Stimulated activated naive CD8-positive, alpha-beta T cell treated with anti-CD3 and anti-CD28 coated beads, Interleukin-15, Interleukin-2, amounts not matched to agents 100 ng/mL and 50 ng/mL, for 24 hours (primary cell): Measurements from ENCODE around the gene EEFSEC.

Experiments used
- H3K27ac Mint-ChIP-seq: one replicate; pipeline ENCODE4 v1.8.0; 2021; ENCODE audit warnings: mild to moderate bottlenecking, mixed read lengths
- H3K27me3 Mint-ChIP-seq: one replicate; pipeline ENCODE4 v1.8.0; 2021; ENCODE audit warnings: mixed read lengths
- H3K36me3 Mint-ChIP-seq: one replicate; pipeline ENCODE4 v1.8.0; 2021; ENCODE audit warnings: low read depth, mixed read lengths
- H3K4me1 Mint-ChIP-seq: one replicate; pipeline ENCODE4 v1.8.0; 2021; ENCODE audit warnings: low read depth, mixed read lengths
- H3K4me3 Mint-ChIP-seq: one replicate; pipeline ENCODE4 v1.8.0; 2021; ENCODE audit warnings: mild to moderate bottlenecking, mixed read lengths
- H3K9me3 Mint-ChIP-seq: one replicate; pipeline ENCODE4 v1.8.0; 2021; ENCODE audit warnings: mixed read lengths

Gene EEFSEC

GRCh38 chr3:128432971-128433836 lies 279.9 kb downstream of the EEFSEC start:
- H3K27me3 Mint-ChIP-seq, result peaks cover 35% of the 10 kb centered on the region
- peaks cover 10% of the 10 kb centered on the region for H3K4me1 Mint-ChIP-seq
- no peak overlapping the region for H3K4me3 Mint-ChIP-seq
- H3K27ac Mint-ChIP-seq, result no peak overlapping the region
- H3K9me3 Mint-ChIP-seq, result no peaks in the 10 kb centered on the region
- H3K36me3 Mint-ChIP-seq, result no peaks in the 10 kb centered on the region

GRCh38 chr3:128433837-128434165 lies 280.5 kb downstream of the EEFSEC start:
- peaks cover 34% of the 10 kb centered on the region for H3K27me3 Mint-ChIP-seq
- H3K36me3 Mint-ChIP-seq, result no peaks in the 10 kb centered on the region

GRCh38 chr3:128434524-128434923 lies 281.2 kb downstream of the EEFSEC start:
- no peak overlapping the region for H3K4me3 Mint-ChIP-seq
- H3K36me3 Mint-ChIP-seq, result no peaks in the 10 kb centered on the region
- peaks cover 10% of the 10 kb centered on the region for H3K4me1 Mint-ChIP-seq
- H3K27ac Mint-ChIP-seq, result no peak overlapping the region
- peaks cover 35% of the 10 kb centered on the region for H3K27me3 Mint-ChIP-seq
- no peaks in the 10 kb centered on the region for H3K9me3 Mint-ChIP-seq

More at GRCh38 chr3:128433837-128434165, 280.5 kb downstream of the EEFSEC start:
- Mint-ChIP-seq H3K4me1 (peaks cover 10% of the 10 kb centered on the region), H3K27ac (no peak overlapping the region), H3K9me3 (no peaks in the 10 kb centered on the region), H3K4me3 (no peak overlapping the region)

- H3K27ac Mint-ChIP-seq, result no peak overlapping the region
- H3K36me3 Mint-ChIP-seq, result no peaks in the 10 kb centered on the region
- peaks cover 10% of the 10 kb centered on the region for H3K4me1 Mint-ChIP-seq
- H3K9me3 Mint-ChIP-seq, result no peaks in the 10 kb centered on the region
- H3K4me3 Mint-ChIP-seq, result no peak overlapping the region
- peaks cover 35% of the 10 kb centered on the region for H3K27me3 Mint-ChIP-seq
These were observed 281.8 kb downstream of the EEFSEC start for GRCh38 chr3:128435058-128435457.

- Mint-ChIP-seq H3K9me3 (no peaks in the 10 kb centered on the region), H3K27me3 (peaks cover 33% of the 10 kb centered on the region)
These were observed 282.3 kb downstream of the EEFSEC start for GRCh38 chr3:128435561-128435960.

DNA sequence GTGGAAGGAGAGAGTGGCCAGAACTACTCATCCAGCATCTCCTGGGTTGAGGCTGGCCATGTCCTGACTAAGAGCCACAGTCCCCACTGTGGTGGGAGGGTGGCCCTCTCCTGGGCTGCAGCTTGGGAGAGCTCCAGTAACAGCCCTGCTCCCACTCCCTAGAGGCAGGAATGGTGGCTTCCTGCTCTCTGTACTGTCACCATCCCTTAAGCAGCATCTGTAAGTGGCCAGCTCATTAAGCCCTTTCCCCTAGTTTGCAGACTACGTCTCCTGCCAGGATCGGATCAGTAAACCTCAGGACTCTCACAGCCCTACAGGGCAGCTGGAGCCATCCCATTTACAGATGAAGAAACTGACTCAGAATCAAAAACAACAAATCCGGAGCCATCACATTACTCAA lies 282.9 kb downstream of the EEFSEC start:
- H3K4me3 Mint-ChIP-seq, result no peak overlapping the region
- H3K36me3 Mint-ChIP-seq, result no peaks in the 10 kb centered on the region
- no peaks in the 10 kb centered on the region for H3K9me3 Mint-ChIP-seq
- no peak overlapping the region for H3K27ac Mint-ChIP-seq
- peaks cover 10% of the 10 kb centered on the region for H3K4me1 Mint-ChIP-seq
- peaks cover 27% of the 10 kb centered on the region for H3K27me3 Mint-ChIP-seq

More at GRCh38 chr3:128435561-128435960, 282.3 kb downstream of the EEFSEC start:
- H3K27ac Mint-ChIP-seq, result no peak overlapping the region
- peaks cover 10% of the 10 kb centered on the region for H3K4me1 Mint-ChIP-seq
- H3K4me3 Mint-ChIP-seq, result no peak overlapping the region
- no peaks in the 10 kb centered on the region for H3K36me3 Mint-ChIP-seq

- H3K27ac Mint-ChIP-seq, result no peak overlapping the region
- H3K36me3 Mint-ChIP-seq, result no peaks in the 10 kb centered on the region
- no peaks in the 10 kb centered on the region for H3K4me1 Mint-ChIP-seq
- peaks cover 14% of the 10 kb centered on the region for H3K27me3 Mint-ChIP-seq
- no peak overlapping the region for H3K4me3 Mint-ChIP-seq
- H3K9me3 Mint-ChIP-seq, result no peaks in the 10 kb centered on the region
These were observed 285.3 kb downstream of the EEFSEC start for GRCh38 chr3:128438488-128439072.

GRCh38 chr3:128439226-128439625 lies 285.9 kb downstream of the EEFSEC start:
- Mint-ChIP-seq H3K36me3 (no peaks in the 10 kb centered on the region), H3K27me3 (peaks cover 9% of the 10 kb centered on the region), H3K4me1 (no peaks in the 10 kb centered on the region), H3K27ac (no peak overlapping the region), H3K4me3 (no peak overlapping the region), H3K9me3 (no peaks in the 10 kb centered on the region)

GRCh38 chr3:128442070-128442469 lies 288.8 kb downstream of the EEFSEC start:
- peaks cover 9% of the 10 kb centered on the region for H3K27me3 Mint-ChIP-seq
- peaks cover 3% of the 10 kb centered on the region for H3K9me3 Mint-ChIP-seq

DNA sequence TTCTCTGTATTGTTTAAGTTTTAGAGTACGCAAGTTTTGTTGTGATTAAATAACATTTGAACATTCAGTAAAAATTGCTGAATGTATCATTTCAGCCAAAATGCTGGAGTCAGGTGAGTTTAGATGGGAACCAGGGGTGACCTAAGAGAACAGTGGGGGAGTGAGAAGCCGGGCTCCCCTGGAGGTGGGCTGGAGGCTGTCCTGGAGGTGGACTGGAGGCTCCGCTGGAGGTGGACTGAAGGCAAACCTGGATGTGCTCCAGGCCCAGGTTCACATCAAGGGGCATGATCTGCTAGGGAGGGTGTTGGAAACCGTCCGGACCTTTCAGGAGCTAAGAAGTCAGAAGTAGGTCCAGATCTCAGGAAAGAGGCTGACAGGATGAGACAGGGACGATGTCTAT lies 289.7 kb downstream of the EEFSEC start:
- H3K27ac Mint-ChIP-seq, result no peak overlapping the region
- H3K27me3 Mint-ChIP-seq, result peaks cover 9% of the 10 kb centered on the region

More at GRCh38 chr3:128442070-128442469, 288.8 kb downstream of the EEFSEC start:
- H3K27ac Mint-ChIP-seq, result no peak overlapping the region
- no peaks in the 10 kb centered on the region for H3K36me3 Mint-ChIP-seq
- peaks cover 4% of the 10 kb centered on the region for H3K4me1 Mint-ChIP-seq
- no peak overlapping the region for H3K4me3 Mint-ChIP-seq

GRCh38 chr3:128443771-128444170 lies 290.5 kb downstream of the EEFSEC start:
- Mint-ChIP-seq H3K36me3 (peaks cover 5% of the 10 kb centered on the region), H3K27ac (no peak overlapping the region), H3K4me3 (no peak overlapping the region), H3K9me3 (peaks cover 11% of the 10 kb centered on the region), H3K4me1 (peaks cover 21% of the 10 kb centered on the region), H3K27me3 (peaks cover 9% of the 10 kb centered on the region)

More for the DNA sequence above, 289.7 kb downstream of the EEFSEC start:
- H3K4me3 Mint-ChIP-seq, result no peak overlapping the region
- peaks cover 6% of the 10 kb centered on the region for H3K9me3 Mint-ChIP-seq
- peaks cover 13% of the 10 kb centered on the region for H3K4me1 Mint-ChIP-seq
- no peaks in the 10 kb centered on the region for H3K36me3 Mint-ChIP-seq

DNA sequence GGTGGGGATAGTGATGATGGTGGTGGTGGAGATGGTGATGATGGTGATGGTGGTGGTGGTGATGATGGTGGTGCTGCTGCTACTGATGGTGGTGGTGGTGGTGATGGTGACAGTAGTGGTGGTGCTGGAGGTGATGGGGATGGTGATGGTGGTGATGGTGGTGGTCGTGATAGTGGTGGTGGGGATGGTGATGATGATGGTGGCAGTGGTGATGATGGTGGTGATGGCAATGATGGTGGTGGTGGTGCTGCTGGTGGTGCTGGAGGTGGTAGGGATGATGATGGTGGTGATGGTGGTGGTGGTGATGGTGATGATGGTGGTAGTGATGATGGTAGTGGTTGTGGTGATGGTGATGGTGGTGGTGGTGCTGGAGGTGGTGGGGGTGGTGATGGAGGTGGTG lies 292.1 kb downstream of the EEFSEC start:
- Mint-ChIP-seq H3K4me3 (no peak overlapping the region), H3K27me3 (peaks cover 4% of the 10 kb centered on the region), H3K36me3 (peaks cover 5% of the 10 kb centered on the region), H3K4me1 (peaks cover 27% of the 10 kb centered on the region), H3K9me3 (peaks cover 12% of the 10 kb centered on the region), H3K27ac (no peak overlapping the region)

- H3K9me3 Mint-ChIP-seq, result peaks cover 12% of the 10 kb centered on the region
- H3K36me3 Mint-ChIP-seq, result peaks cover 5% of the 10 kb centered on the region
- H3K27me3 Mint-ChIP-seq, result peaks cover 6% of the 10 kb centered on the region
- H3K27ac Mint-ChIP-seq, result no peak overlapping the region
- H3K4me1 Mint-ChIP-seq, result peaks cover 27% of the 10 kb centered on the region
- no peak overlapping the region for H3K4me3 Mint-ChIP-seq
These were observed 293.5 kb downstream of the EEFSEC start for GRCh38 chr3:128446821-128447220.

DNA sequence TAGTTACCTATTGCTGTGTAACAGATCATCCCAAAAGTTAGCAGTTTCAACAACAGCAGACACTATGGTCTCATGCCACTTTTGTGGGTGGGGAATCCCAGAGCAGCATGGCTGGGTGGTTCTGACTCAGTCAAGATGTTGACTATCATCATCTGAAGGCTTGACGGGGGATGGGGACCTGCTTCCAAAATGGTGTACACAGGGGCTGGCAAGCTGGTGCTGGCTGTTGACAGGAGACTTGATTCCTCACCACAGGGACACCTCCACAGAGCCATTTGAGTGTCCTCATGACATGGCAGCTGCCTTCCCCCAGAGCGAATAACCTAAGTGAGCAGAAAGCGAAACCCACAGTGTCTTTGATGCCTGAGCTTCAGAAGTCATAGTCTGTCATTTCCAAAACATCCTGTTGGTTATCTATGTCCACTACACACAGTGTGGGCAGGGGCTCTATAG lies 294.3 kb downstream of the EEFSEC start:
- Mint-ChIP-seq H3K27ac (peak overlapping the region; percentile 62), H3K4me1 (peaks cover 27% of the 10 kb centered on the region), H3K36me3 (peaks cover 5% of the 10 kb centered on the region), H3K27me3 (peaks cover 9% of the 10 kb centered on the region), H3K4me3 (no peak overlapping the region), H3K9me3 (peaks cover 12% of the 10 kb centered on the region)

DNA sequence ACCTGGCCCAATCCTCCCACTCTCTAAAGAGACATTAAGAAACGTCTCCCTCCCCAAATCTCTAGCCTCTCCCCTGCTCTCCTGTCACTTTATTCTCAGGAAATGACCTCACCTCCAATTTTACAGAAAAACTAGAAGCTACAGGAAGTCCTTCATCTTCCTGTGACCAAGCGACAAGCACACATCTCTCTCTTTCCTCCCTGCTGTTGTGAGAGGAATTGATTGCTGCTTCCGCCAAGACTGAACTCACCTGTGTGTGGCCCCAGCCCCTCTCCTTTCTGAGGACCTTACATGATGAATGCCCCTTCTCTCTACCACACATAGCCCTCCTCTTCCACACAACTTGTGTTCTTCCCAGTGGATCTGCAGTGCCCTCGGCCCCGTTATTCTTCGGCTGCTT lies 295.2 kb downstream of the EEFSEC start:
- Mint-ChIP-seq H3K4me3 (peak overlapping the region; percentile 9), H3K4me1 (peaks cover 27% of the 10 kb centered on the region), H3K36me3 (peaks cover 5% of the 10 kb centered on the region), H3K27ac (peak overlapping the region; percentile 47), H3K27me3 (peaks cover 6% of the 10 kb centered on the region), H3K9me3 (peaks cover 12% of the 10 kb centered on the region)
